ENCODE measurements around the gene PRR12. TPM values are rescaled to one million over a fixed set of nuclear protein-coding genes. Genes with fewer than 3 reads are reported as not detected.
A peak's percentile ranks its signal among the peaks of the same experiment; 100 is the strongest.

Gene PRR12
- polyA plus RNA-seq (ENCODE audit: insufficient read length in 3 of 3) = 10 to 100 TPM; 17.0 to 30.2 (median 28.6) TPM
- long read RNA-seq, donor 1, partial matches to known transcripts = 20 of 20 reads
- long read RNA-seq, donor 1, other reads (novel, unspliced or antisense) = 0 of 20 reads
- long read RNA-seq, donor 2, partial matches to known transcripts = 16 of 16 reads
- long read RNA-seq, donor 2, other reads (novel, unspliced or antisense) = 0 of 16 reads
- long read RNA-seq, donor 3, partial matches to known transcripts = 10 of 10 reads
- long read RNA-seq, donor 3, other reads (novel, unspliced or antisense) = 0 of 10 reads
- long read RNA-seq, donor 4, partial matches to known transcripts = 9 of 9 reads
- long read RNA-seq, donor 4, other reads (novel, unspliced or antisense) = 0 of 9 reads
- long read RNA-seq, donor 5, partial matches to known transcripts = 24 of 24 reads
- long read RNA-seq, donor 5, other reads (novel, unspliced or antisense) = 0 of 24 reads
- long read RNA-seq, donor 6, partial matches to known transcripts = 63 of 63 reads
- long read RNA-seq, donor 6, other reads (novel, unspliced or antisense) = 0 of 63 reads
- long read RNA-seq, donor 7, partial matches to known transcripts = 7 of 7 reads
- long read RNA-seq, donor 7, other reads (novel, unspliced or antisense) = 0 of 7 reads
- long read RNA-seq, donor 8, partial matches to known transcripts = 50 of 50 reads
- long read RNA-seq, donor 8, other reads (novel, unspliced or antisense) = 0 of 50 reads
- long read RNA-seq, donor 9 = 0 reads
- long read RNA-seq, donor 10, partial matches to known transcripts = 6 of 6 reads
- long read RNA-seq, donor 10, other reads (novel, unspliced or antisense) = 0 of 6 reads
- long read RNA-seq, donor 11, partial matches to known transcripts = 7 of 7 reads
- long read RNA-seq, donor 11, other reads (novel, unspliced or antisense) = 0 of 7 reads
- long read RNA-seq, donor 12, partial matches to known transcripts = 0 of 1 reads
- long read RNA-seq, donor 12, other reads (novel, unspliced or antisense) = 0 of 1 reads
- long read RNA-seq, donor 13, partial matches to known transcripts = 21 of 21 reads
- long read RNA-seq, donor 13, other reads (novel, unspliced or antisense) = 0 of 21 reads
- long read RNA-seq, donor 14 = 0 reads
- long read RNA-seq, donor 15, partial matches to known transcripts = 7 of 7 reads
- long read RNA-seq, donor 15, other reads (novel, unspliced or antisense) = 0 of 7 reads
- long read RNA-seq, donor 16, partial matches to known transcripts = 38 of 39 reads
- long read RNA-seq, donor 16, other reads (novel, unspliced or antisense) = 0 of 39 reads

- peak in 2 of 11 donors; percentile 62 to 79 for DNase-seq (ENCODE audit: extremely low read depth in 1 of 11, low read depth in 9 of 11, low spot score in 4 of 11)
These were observed at the start of gene PRR12 for GRCh38 chr19:49590971-49591730. Gene PRR12, plus strand, starts transcription at chr19:49591182. Its CDS starts 473 bp downstream, at chr19:49591655.

GRCh38 chr19:49541914-49542313 is 49.1 kb upstream of the PRR12 start:
- DNase-seq (ENCODE audit: extremely low read depth in 1 of 11, low read depth in 9 of 11, low spot score in 4 of 11) = no peak

- DNase-seq (ENCODE audit: extremely low read depth in 1 of 11, low read depth in 9 of 11, low spot score in 4 of 11) = no peak
These were observed 48.5 kb upstream of the PRR12 start for GRCh38 chr19:49542446-49542845.

GRCh38 chr19:49543032-49543431 is 48.0 kb upstream of the PRR12 start:
- no peak for DNase-seq (ENCODE audit: extremely low read depth in 1 of 11, low read depth in 9 of 11, low spot score in 4 of 11)

GRCh38 chr19:49544154-49544553 is 46.8 kb upstream of the PRR12 start:
- no peak for DNase-seq (ENCODE audit: extremely low read depth in 1 of 11, low read depth in 9 of 11, low spot score in 4 of 11)

- peak; percentile 88 to 97 (median 92) for DNase-seq (ENCODE audit: extremely low read depth in 1 of 11, low read depth in 9 of 11, low spot score in 4 of 11)
These were observed 44.0 kb upstream of the PRR12 start for GRCh38 chr19:49546825-49547565.

GRCh38 chr19:49549045-49549444 is 41.9 kb upstream of the PRR12 start:
- DNase-seq (ENCODE audit: extremely low read depth in 1 of 11, low read depth in 9 of 11, low spot score in 4 of 11) = no peak

- DNase-seq (ENCODE audit: extremely low read depth in 1 of 11, low read depth in 9 of 11, low spot score in 4 of 11) = no peak
These were observed 39.5 kb upstream of the PRR12 start for GRCh38 chr19:49551531-49551930.

- DNase-seq (ENCODE audit: extremely low read depth in 1 of 11, low read depth in 9 of 11, low spot score in 4 of 11) = no peak
These were observed 38.2 kb upstream of the PRR12 start for GRCh38 chr19:49552749-49553148.

GRCh38 chr19:49553451-49554271 is 37.3 kb upstream of the PRR12 start:
- no peak for DNase-seq (ENCODE audit: extremely low read depth in 1 of 11, low read depth in 9 of 11, low spot score in 4 of 11)

- DNase-seq (ENCODE audit: extremely low read depth in 1 of 11, low read depth in 9 of 11, low spot score in 4 of 11) = no peak
These were observed 36.2 kb upstream of the PRR12 start for GRCh38 chr19:49554701-49555181.

- peak in 3 of 11 donors; percentile 44 to 56 (median 44) for DNase-seq (ENCODE audit: extremely low read depth in 1 of 11, low read depth in 9 of 11, low spot score in 4 of 11)
These were observed 35.2 kb upstream of the PRR12 start for GRCh38 chr19:49555600-49556411.

GRCh38 chr19:49556412-49557398 is 34.3 kb upstream of the PRR12 start:
- no peak for DNase-seq (ENCODE audit: extremely low read depth in 1 of 11, low read depth in 9 of 11, low spot score in 4 of 11)

GRCh38 chr19:49557641-49558325 is 33.2 kb upstream of the PRR12 start:
- no peak for DNase-seq (ENCODE audit: extremely low read depth in 1 of 11, low read depth in 9 of 11, low spot score in 4 of 11)
